Lung (tissue), 12 donors: Measurements from ENCODE around the gene HEXD. TPM values are rescaled to one million over a fixed set of nuclear protein-coding genes. Genes with fewer than 3 reads are reported as not detected.

ENCODE experiments used
- ATAC-seq: fragments of 200-7000 bp; cut with Tn5 transposase; one replicate; pipeline ENCODE4 v1.9.1; 2020; ENCODE audit warnings: moderate number of reproducible peaks; ENCODE audit not compliant: insufficient read depth, low FRiP score
- DNase-seq, 3 donors: peaks; one replicate each; pipeline ENCODE4 v3.0.0-alpha.2; 2013 to 2017
- H3K27ac ChIP-seq, 2 donors: one replicate each; pipeline ENCODE4 v1.5.1; 2013; ENCODE audit warnings: mild to moderate bottlenecking in 2 of 2, moderate library complexity in 2 of 2, control low read depth in 1 of 2, inconsistent platforms in 1 of 2, low read depth in 1 of 2, low read length in 1 of 2
- H3K27me3 ChIP-seq, 3 donors: one replicate each; pipeline ENCODE4 v1.5.1; 2013; ENCODE audit warnings: low read length in 2 of 3; ENCODE audit not compliant: control insufficient read depth in 3 of 3, insufficient read depth in 3 of 3
- H3K36me3 ChIP-seq, 4 donors: one replicate each; pipeline ENCODE4 v1.5.1; 2013; ENCODE audit warnings: low read length in 4 of 4, mild to moderate bottlenecking in 1 of 4, moderate library complexity in 1 of 4; ENCODE audit not compliant: control insufficient read depth in 4 of 4, insufficient read depth in 4 of 4
- H3K4me1 ChIP-seq, 5 donors: one replicate each; pipeline ENCODE4 v1.5.1; 2013; ENCODE audit warnings: low read length in 5 of 5, mild to moderate bottlenecking in 2 of 5, moderate library complexity in 1 of 5; ENCODE audit not compliant: control insufficient read depth in 5 of 5, insufficient read depth in 5 of 5
- H3K4me3 ChIP-seq: one replicate; pipeline ENCODE4 v1.5.1; 2013; ENCODE audit warnings: mild to moderate bottlenecking, control low read depth, moderate library complexity
- H3K9ac ChIP-seq, 2 donors: one replicate each; pipeline ENCODE4 v1.5.1; 2013; ENCODE audit warnings: low read length in 2 of 2, control low read depth in 1 of 2; ENCODE audit not compliant: insufficient read depth in 1 of 2
- H3K9me3 ChIP-seq, 4 donors: one replicate each; pipeline ENCODE4 v1.5.1; 2013; ENCODE audit warnings: low read length in 3 of 4, mild to moderate bottlenecking in 1 of 4, moderate library complexity in 1 of 4; ENCODE audit not compliant: control insufficient read depth in 4 of 4, insufficient read depth in 3 of 4
- CTCF ChIP-seq: IDR thresholded peaks from 2 replicates; pipeline ENCODE4 v1.5.1; 2012; ENCODE audit warnings: mild to moderate bottlenecking; ENCODE audit errors: control extremely low read depth, extremely low read depth
- WGBS, 2 donors: extraction: QIAGEN DNeasy Blood & Tissue Kit; methylation state at CpG; one replicate each; pipeline ENCODE4 v1.1.7; 2013; 5-methylcytosine and 5-hydroxymethylcytosine counted together
- polyA plus RNA-seq, 2 donors: library from polyadenylated mRNA; stranded (reverse); fragments of 200-250 nt; gene quantifications; one replicate each; pipeline ENCODE4 v1.2.1, GENCODE V29; 2013
- total RNA-seq, 2 donors: library from RNA; depleted of rRNA in 1 of 2; stranded (reverse); fragments of >200 nt in 1 of 2; gene quantifications; one replicate each; pipeline ENCODE4 v1.2.1, GENCODE V29; 2014 to 2021
- donor health status: control.
- donor health status: control.
- donor health status: Bipolar disorder and iron deficiency.
- donor health status: healthy.
- donor health status: DM: yes; HTN: yes; CAD: no.

HEXD gene
- total and polyA plus RNA-seq, 4 donors: 28.4 to 57.3 (median 37.4) TPM

DNA sequence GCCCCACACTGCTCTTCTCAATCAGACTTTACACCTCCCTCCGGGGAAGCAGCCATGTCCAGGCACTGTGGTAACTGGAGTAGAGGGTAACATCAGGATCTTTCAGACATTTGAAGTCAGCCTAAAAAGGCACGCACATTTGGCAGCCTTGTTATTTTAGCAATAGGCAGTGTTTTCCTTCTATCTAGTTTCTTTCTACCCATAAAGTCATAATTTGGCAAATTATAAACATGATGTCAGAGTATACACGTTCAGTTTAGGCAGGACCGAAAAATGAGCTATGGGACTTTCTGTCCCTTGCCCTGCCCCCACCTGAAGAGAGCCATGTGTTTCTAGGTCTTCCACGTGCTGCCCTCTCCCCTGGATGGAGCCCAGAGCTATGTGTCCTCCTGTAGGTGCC, 61.5 kb downstream of the HEXD start:
- Histone ChIP-seq H3K9ac (no peak overlapping the region), H3K4me3 (no peak overlapping the region), H3K4me1 (no peaks in the 10 kb centered on the region), H3K9me3 (no peaks in the 10 kb centered on the region), H3K27me3 (no peaks in the 10 kb centered on the region), H3K27ac (no peak overlapping the region), H3K36me3 (peaks cover 10 to 54% (median 34%) of the 10 kb centered on the region in 4 donors)
- TF ChIP-seq CTCF: no peak
- DNase-seq (no peak), ATAC-seq (no peak)
- WGBS, 2 donors: 91 to 95% methylated on average over 5 of the region's 5 CpGs

- no peak for DNase-seq
- H3K4me1 ChIP-seq: no peaks in the 10 kb centered on the region
- WGBS, 2 donors: 88 to 93% methylated on average over 9 of the region's 9 CpGs
- no peak overlapping the region for H3K9ac ChIP-seq
- no peak for TF ChIP-seq CTCF
- H3K27ac ChIP-seq: no peak overlapping the region
- H3K4me3 ChIP-seq: no peak overlapping the region
- no peaks in the 10 kb centered on the region for H3K9me3 ChIP-seq
- peaks cover 13 to 53% (median 37%) of the 10 kb centered on the region in 4 donors for H3K36me3 ChIP-seq
- ATAC-seq: no peak
- no peaks in the 10 kb centered on the region for H3K27me3 ChIP-seq
Measured at GRCh38 chr17:82480318-82480717, 62.2 kb downstream of the HEXD start.

DNA sequence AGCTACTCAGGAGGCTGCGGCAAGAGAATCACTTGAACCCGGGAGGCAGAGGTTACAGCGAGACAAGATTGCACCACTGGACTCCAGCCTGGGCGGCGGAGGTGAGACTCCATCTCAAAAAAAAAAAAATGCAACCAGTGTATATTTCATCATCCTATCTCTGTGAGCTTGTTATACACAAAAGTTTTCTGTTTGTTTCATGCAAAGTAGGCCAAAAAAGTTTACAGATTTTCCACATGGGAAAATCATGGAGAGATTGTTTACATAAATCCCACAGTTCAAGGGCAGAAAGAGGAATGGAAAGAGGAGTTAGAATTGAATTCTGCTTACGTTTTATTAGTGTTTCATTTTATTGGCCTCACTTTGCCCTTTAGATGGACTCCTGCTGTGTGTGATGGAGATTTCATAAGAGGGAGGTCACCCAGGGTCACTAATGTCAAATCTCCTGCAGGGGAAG, 65.1 kb downstream of the HEXD start:
- Histone ChIP-seq H3K9ac (no peak overlapping the region), H3K4me3 (no peak overlapping the region), H3K27me3 (no peaks in the 10 kb centered on the region), H3K27ac (no peak overlapping the region), H3K9me3 (no peaks in the 10 kb centered on the region), H3K4me1 (no peaks in the 10 kb centered on the region), H3K36me3 (peaks cover 16 to 68% (median 41%) of the 10 kb centered on the region in 4 donors)
- ATAC-seq (no peak), DNase-seq (no peak)
- 81 to 85% methylated on average over 6 of the region's 6 CpGs for WGBS, 2 donors
- no peak for TF ChIP-seq CTCF

DNA sequence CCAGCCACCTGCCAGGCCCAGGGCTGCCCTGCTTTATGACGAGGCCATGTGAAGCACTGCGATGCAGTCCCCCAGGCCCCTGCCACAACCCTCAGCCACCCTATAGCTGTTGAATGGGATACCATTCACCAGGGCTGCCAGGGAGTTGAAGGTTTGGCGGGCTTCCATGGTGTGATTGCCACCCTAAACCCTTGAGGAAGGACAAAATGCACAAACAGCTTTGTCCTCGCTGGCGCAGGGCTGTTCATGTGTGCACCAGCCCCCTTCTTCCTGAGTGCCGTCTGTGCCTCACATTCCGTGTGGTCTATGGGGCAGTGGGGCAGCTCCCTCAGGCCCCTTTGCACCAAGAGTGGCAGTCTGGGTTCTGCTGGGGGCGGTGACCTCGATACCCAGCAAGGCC, 65.7 kb downstream of the HEXD start:
- ATAC-seq: no peak
- no peak overlapping the region for H3K27ac ChIP-seq
- no peaks in the 10 kb centered on the region for H3K9me3 ChIP-seq
- no peak for DNase-seq
- WGBS, 2 donors: 90 to 92% methylated on average over 9 of the region's 9 CpGs
- peaks cover 16 to 63% (median 37%) of the 10 kb centered on the region in 4 donors for H3K36me3 ChIP-seq
- TF ChIP-seq CTCF: no peak
- no peak overlapping the region for H3K4me3 ChIP-seq
- no peak overlapping the region for H3K9ac ChIP-seq
- H3K4me1 ChIP-seq: no peaks in the 10 kb centered on the region
- H3K27me3 ChIP-seq: no peaks in the 10 kb centered on the region
